Stimulated activated CD8-positive, alpha-beta memory T cell treated with anti-CD3 and anti-CD28 coated beads, Interleukin-2, amount 100 ng/mL, for 48 hours (primary cell): Measurements from ENCODE around the gene CALY.

Source experiments
- DNase-seq, 2 donors: peaks; one replicate each; pipeline ENCODE4 v3.0.0-alpha.2; 2020; ENCODE audit warnings: low read depth in 2 of 2

Gene CALY

GRCh38 chr10:133287832-133288500 lies 48.7 kb downstream of the CALY start:
- no peak for DNase-seq

- no peak for DNase-seq
Measured at GRCh38 chr10:133286366-133286765, 50.3 kb downstream of the CALY start.

GRCh38 chr10:133285217-133285616 lies 51.5 kb downstream of the CALY start:
- DNase-seq: no peak

GRCh38 chr10:133283931-133284330 lies 52.8 kb downstream of the CALY start:
- no peak for DNase-seq

GRCh38 chr10:133282846-133283390 lies 53.8 kb downstream of the CALY start:
- no peak for DNase-seq

- no peak for DNase-seq
Measured at GRCh38 chr10:133281628-133282372, 54.9 kb downstream of the CALY start.

GRCh38 chr10:133281084-133281483 lies 55.6 kb downstream of the CALY start:
- no peak for DNase-seq

GRCh38 chr10:133280391-133281059 lies 56.2 kb downstream of the CALY start:
- no peak for DNase-seq

- no peak for DNase-seq
Measured at GRCh38 chr10:133279326-133280226, 57.1 kb downstream of the CALY start.

GRCh38 chr10:133278577-133279265 lies 58.0 kb downstream of the CALY start:
- peak; percentile 44 to 52 for DNase-seq

GRCh38 chr10:133277993-133278576 lies 58.6 kb downstream of the CALY start:
- no peak for DNase-seq

- DNase-seq: no peak
Measured at GRCh38 chr10:133277277-133277992, 59.3 kb downstream of the CALY start.

- DNase-seq: peak; percentile 63 to 73
Measured at GRCh38 chr10:133276435-133277201, 60.1 kb downstream of the CALY start, which contains the start of gene ADAM8. TSS of gene ADAM8 (minus strand) at chr10:133276868. CDS start at chr10:133276817, 51 bp downstream.

- DNase-seq: no peak
Measured at GRCh38 chr10:133276100-133276434, 60.6 kb downstream of the CALY start.

- peak; percentile 42 to 53 for DNase-seq
Measured at GRCh38 chr10:133275684-133276092, 61.0 kb downstream of the CALY start.

- peak; percentile 75 to 79 for DNase-seq
Measured at GRCh38 chr10:133274751-133275683, 61.7 kb downstream of the CALY start.
